Right lobe of liver (tissue), 4 donors: Measurements from ENCODE around the gene RNF157.

Experiments used
- CTCF ChIP-seq, 4 donors: fragments of 200-600 bp in 3 of 4; fragments of 450-650 bp in 1 of 4; IDR thresholded peaks; one replicate each; pipeline versions ENCODE4 v1.5.1 to v1.8.0; 2016 to 2022; ENCODE audit warnings: antibody characterized with exemption in 4 of 4, mild to moderate bottlenecking in 2 of 4
- POLR2A ChIP-seq: fragments of 450-650 bp; IDR thresholded peaks from one replicate; pipeline ENCODE4 v1.6.1; 2017; ENCODE audit warnings: antibody characterized with exemption, mild to moderate bottlenecking
- donor health status: DM: no; HTN: no; CAD: no.
- donor health status: DM: no; HTN: no; CAD: no.
- donor health status: DM: no; HTN: yes; CAD: no.

DNA sequence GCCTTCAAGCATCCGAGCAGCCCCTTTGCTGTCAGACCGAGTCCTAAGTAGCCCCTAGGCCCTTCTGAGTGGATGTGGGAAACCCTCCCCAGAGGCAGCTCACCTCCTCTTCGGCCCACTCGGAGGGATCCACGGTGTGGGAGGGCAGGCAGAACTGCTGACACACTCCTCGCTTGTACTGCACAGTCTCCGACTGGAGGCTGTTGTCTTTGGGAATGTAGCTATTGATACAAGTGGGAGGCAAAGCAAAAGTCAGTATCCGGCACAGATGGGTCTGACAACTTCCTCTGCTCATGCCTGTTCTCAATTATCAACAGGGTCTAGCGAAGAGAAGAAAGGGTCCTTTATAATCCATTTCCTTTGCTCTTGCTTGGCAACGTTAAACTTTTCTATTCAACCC is 73.4 kb downstream of the RNF157 start:
- TF ChIP-seq CTCF (IDR thresholded peaks at IDR 0.05) (no peak), POLR2A (no peak)
